Kidney glomerular epithelial cell (primary cell): ENCODE results near the gene ZMIZ1.
"Not testable (repeated sequence)": the region's sequence is repeated elsewhere in the genome, so short reads cannot be mapped to it uniquely, and the experiment has no call there.

ENCODE experiments used
- DNase-seq: peaks from one replicate; lab custom pipeline; 2025; lab: John Stamatoyannopoulos, UW

Gene ZMIZ1

GRCh38 chr10:79326361-79327089 is 257.8 kb downstream of the ZMIZ1 start:
- DNase-seq: no peak

GRCh38 chr10:79327090-79327457 is 258.3 kb downstream of the ZMIZ1 start:
- no peak for DNase-seq

DNA sequence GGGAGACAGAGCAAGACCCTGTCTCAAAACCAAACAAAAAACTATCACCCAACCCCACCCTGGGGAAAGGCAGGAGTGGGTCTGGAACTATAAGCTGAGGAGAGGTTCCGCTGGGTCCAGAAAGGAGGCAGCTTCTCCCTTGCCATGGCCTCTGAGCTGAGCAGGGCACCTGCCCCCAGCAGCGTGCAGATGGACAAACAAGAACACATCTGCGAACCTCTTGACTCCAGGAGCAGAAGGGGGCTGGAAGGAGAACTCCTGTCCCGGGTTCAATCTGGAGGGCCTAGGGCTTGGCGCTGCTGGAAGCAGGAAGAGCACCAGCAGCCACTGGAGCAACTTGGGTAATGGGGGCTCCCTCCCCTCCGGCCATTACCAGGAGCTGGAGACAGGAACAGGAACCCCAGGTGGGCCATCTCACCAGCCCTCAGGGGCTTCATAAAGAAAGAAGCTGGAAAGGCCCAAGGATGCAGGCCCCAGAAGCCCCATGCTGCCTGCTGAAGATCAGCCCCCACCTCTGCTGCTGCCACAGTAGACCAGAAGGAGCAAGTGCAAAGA is 259.5 kb downstream of the ZMIZ1 start:
- DNase-seq: no peak

DNA sequence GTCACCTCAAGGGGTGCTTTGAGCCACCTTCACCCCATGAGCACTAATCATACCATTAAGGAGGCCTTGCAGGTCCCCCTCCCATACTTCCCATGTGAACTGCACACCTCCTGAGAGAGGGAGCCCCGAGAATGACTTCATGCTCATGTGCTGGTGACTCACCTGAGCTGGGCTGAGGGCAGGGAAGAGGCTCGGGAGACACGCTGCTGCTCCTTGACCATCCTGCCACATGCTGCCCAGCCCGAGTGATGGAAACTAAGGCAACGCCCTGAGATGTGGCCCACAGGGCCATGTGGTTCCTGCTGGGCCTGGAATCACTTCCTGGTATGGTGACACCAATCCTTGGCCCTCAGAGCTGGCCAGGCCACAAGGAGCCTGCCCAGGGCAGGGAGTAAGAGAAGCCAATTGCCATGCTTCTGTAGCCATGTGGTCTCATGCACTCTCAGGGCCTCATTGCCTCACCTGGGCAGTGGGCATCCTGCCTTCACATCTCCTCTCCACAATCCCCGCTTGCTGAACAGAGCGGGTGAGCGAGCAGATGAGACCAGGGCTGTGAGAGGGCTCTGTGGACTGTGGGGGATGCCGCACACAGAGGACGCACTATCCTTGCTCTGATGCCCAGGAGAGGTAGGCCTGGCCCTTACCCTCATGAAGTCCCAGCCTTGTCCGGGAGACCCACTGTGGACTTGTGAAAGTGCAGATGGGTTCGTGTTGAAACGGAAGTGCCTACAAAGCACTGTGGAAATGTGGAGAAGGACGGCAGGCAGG is 260.2 kb downstream of the ZMIZ1 start:
- DNase-seq: peak; percentile 31

GRCh38 chr10:79329529-79329928 is 260.8 kb downstream of the ZMIZ1 start:
- peak; percentile 23 for DNase-seq

- DNase-seq: no peak
These were observed 262.5 kb downstream of the ZMIZ1 start for GRCh38 chr10:79331226-79331625.

DNA sequence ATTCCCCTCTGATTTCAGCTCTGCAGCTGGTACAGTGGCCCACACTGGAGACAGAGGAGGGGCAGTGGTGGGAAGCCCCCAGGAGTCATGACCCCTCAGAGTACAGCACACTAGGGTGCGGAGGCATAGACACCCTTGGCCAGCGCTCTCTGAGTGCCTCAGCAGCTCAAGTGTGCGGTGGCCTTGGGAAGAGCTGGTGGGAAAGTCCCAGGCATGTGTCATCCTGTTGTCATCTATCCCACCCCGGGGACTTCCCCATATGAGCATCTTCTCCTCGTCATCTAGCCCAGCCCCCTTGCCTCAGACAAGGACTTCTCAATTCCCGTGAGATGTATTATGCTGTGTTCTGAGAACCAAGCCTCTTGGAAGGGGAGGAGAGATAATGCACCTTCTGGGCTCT is 262.9 kb downstream of the ZMIZ1 start:
- peak; percentile 83 for DNase-seq

- DNase-seq: not testable (repeated sequence)
These were observed 264.0 kb downstream of the ZMIZ1 start for GRCh38 chr10:79332610-79333315.

DNA sequence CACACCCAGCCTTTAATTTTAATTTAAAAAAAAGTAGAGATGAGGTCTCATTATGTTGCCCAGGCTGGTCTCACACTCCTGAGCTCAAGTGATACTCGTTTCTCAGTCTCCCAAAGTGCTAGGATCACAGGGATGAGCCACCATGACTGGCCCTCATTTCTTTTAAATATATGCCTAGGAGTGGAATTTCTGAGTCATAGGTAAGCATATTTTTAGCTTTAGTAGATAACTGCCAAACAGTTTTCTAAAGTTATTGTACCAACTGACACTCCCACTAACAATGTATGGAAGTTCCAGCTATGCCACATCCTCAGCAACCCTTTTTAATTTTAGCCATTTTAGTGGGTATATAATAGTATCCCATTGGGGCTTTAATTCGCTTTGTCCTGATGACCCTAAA is 264.7 kb downstream of the ZMIZ1 start:
- DNase-seq: no peak

GRCh38 chr10:79334573-79334972 is 265.8 kb downstream of the ZMIZ1 start:
- DNase-seq: no peak

DNA sequence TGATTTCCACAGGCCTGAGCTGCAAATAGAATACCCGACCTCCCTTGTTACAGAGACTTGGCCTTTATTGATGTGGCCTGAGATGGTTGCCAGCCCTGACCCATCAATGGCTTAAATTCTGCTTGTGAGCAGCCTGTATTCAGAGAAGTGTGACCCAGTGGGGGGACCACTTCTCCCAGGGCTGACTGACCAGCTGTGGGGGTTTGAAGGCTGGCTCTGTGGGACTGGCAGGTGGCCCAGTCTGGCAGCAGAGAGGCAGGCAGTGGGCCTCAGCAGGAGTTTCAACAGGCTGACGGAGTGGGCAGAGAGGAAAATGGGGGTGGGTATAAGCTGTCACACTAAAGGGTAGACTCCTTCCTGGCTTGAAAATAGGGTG is 266.3 kb downstream of the ZMIZ1 start:
- DNase-seq: no peak

DNA sequence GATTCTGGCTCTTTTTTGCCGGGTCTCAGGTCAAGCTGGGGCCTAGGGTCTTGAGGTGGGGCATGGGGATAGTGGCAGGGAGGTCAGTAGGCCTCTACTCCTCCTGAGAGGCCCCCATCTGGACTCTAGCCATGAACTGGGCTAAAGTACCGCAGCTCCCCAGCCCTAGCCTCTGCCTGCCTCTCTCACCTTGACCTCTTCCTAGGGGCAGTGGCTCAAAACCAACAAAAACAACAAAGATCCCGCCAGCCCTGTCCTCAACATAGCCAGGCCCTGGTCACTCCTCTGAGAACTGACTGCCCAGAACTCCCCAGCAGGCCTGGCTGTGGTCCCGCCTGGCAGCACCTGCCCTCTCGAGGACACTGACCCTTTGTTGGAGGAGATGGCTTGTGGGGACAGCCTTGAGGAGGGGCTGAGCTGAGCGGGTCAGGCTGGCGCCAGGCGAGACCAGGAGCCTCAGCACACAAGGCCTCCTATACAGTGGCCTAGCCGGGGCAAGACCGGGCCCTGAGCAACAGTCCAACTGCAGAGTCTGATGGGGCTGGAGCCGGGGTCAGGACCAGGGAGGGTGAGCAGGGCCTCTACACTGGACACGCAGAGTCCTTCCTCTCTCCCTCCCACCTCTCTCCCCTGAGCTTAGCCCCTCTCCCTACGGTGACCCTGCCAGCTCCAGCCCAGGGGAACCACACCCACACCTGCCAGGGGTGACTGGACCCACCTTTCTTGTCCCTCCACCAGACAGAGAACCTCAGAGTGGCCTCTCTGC is 266.9 kb downstream of the ZMIZ1 start:
- no peak for DNase-seq

GRCh38 chr10:79336276-79336675 is 267.5 kb downstream of the ZMIZ1 start:
- DNase-seq: no peak

DNA sequence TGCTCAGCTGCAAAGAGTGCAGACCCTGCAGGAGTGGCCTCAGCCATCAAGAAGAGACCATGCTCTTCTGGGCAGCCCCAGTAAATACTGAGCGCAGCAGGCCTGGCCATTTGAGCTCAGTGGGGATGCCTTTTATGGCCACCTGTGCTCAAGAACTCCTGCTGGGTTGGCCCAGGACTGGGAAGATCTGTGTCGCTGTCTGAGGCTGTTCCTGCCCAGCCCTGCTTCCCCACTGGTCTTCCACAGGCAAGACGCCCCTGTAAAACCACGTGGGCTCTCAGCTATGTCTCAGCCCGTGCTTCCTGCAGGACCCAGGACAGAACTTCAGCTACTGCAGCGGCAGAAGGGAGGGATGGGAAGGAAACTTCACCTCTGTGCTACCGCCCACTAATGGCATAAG is 268.0 kb downstream of the ZMIZ1 start:
- DNase-seq: no peak

GRCh38 chr10:79337783-79338469 is 269.2 kb downstream of the ZMIZ1 start:
- not testable (repeated sequence) for DNase-seq

- no peak for DNase-seq
These were observed 270.5 kb downstream of the ZMIZ1 start for GRCh38 chr10:79339266-79339665.

DNA sequence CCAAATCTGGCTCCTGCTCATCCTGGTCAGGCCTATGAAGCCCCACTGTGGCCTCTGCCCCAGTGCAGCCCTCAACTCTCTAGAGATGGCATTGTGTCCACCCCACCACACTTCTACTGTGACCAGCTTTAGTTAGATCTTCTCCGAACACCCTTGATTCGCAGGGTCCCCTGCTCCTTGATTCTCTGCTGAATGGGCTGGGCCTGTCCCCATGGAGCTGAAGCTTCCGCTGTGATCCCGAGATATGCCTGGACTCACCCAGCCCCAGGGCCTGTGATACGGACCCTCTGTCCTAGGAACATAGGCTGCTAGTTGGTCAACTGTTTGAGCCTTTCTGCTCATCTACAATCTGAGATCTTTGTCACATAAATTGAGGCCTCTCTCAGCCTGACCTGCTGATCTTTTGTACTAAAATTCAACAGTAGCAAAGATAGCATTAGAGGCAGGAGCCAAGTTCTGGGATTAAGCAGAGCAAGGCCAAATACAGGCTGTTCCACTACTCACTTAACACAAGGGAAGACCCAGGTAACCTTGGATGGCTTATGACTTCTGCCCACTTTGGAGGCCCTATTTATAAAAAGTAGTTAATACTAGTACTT is 272.0 kb downstream of the ZMIZ1 start:
- no peak for DNase-seq

- DNase-seq: no peak
These were observed 273.6 kb downstream of the ZMIZ1 start for GRCh38 chr10:79342295-79342761.

DNA sequence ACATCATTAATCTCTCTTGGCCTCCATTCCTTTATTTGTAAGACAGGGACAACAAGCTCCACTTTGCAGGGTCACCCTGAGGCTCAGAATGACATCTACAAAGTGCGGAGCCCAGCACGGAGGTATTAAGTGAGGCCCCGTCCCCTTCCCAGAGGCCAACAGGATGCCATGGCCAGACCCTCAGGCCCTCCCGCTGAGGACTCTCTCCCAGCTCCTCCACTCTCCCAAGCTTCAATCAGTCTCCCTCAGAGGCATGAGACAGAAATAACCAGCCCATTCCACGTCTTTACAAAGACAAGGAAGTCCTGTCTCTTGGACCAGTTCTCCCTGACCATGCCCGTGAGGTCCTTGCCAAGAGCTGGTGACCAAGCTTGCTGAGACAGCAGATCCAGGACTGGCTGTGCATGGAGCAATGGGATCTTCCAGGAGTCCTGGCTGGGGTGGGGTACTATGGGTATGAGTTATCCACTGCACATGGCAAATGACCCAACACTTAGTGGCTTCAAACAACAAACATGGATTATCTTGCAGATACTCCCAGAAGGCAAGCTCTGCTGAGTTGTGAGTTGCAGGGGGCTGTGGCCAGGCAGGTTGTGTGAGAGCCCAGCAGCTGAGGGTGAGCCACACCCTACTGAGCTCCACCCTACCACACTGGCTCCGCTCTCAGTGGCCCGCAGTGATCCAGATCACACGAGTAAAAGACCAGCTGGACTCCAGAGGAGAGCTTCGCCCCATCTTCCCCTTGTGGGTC is 274.2 kb downstream of the ZMIZ1 start:
- DNase-seq: no peak
